Mucosa of descending colon (tissue), 3 donors: ENCODE data around the gene VEPH1. TPM values are rescaled to one million over a fixed set of nuclear protein-coding genes. Genes with fewer than 3 reads are reported as not detected.

Experiments used
- ATAC-seq: fragments of 200-7000 bp; cut with Tn5 transposase; one replicate; pipeline ENCODE4 v1.9.1; 2020; ENCODE audit warnings: mild to moderate bottlenecking, moderate library complexity
- DNase-seq, 3 donors: peaks; one replicate each; pipeline ENCODE4 v3.0.0-alpha.2; 2020
- H3K36me3 ChIP-seq: fragments of 200-600 bp; one replicate; pipeline ENCODE4 v1.8.0; 2021; ENCODE audit warnings: low read depth, mild to moderate bottlenecking
- H3K4me1 ChIP-seq: fragments of 200-600 bp; one replicate; pipeline ENCODE4 v1.8.0; 2021; ENCODE audit warnings: low read depth, mild to moderate bottlenecking
- H3K4me3 ChIP-seq: fragments of 200-600 bp; one replicate; pipeline ENCODE4 v1.8.0; 2021; ENCODE audit warnings: mild to moderate bottlenecking
- H3K9me3 ChIP-seq: fragments of 200-600 bp; one replicate; pipeline ENCODE4 v1.8.0; 2021; ENCODE audit warnings: mild to moderate bottlenecking
- CTCF ChIP-seq: fragments of 200-600 bp; IDR thresholded peaks from one replicate; pipeline ENCODE4 v1.8.0; 2022; ENCODE audit warnings: antibody characterized with exemption, mild to moderate bottlenecking
- intact Hi-C, 2 donors: fragments of 100-400 bp; cut with DNase I in 1 of 2; cut with micrococcal nuclease in 1 of 2; formaldehyde crosslinking; loops; one replicate each; pipeline versions ENCODE4 v1.11.0 to v1.11.1; 2022; cut with DNase I, micrococcal nuclease
- total RNA-seq, 3 donors: library from RNA; stranded (reverse); fragmentation: NEBNext Ultra II Directional in 2 of 3; extraction: Animal tissue kit (Norgen Biotek cat#: 25700) in 2 of 3; gene quantifications; one replicate each; pipeline versions ENCODE4 v1.2.1 to v1.2.4, GENCODE V29; 2021 to 2023
- donor health status: DM: no; HTN: no; CAD: no; lungs with moderate emphysema.
- donor health status: DM: no; HTN: no; CAD: no.
- donor health status: DM: no; HTN: yes; CAD: no.

Gene VEPH1
- total RNA-seq, 3 donors from 2014 or later, result 1.5 to 6.3 (median 4.8) TPM

GRCh38 chr3:157387708-157388435, 115.3 kb downstream of the VEPH1 start:
- no peaks in the 10 kb centered on the region for H3K36me3 ChIP-seq
- no peaks in the 10 kb centered on the region for H3K9me3 ChIP-seq
- H3K4me1 ChIP-seq, result no peaks in the 10 kb centered on the region
- DNase-seq (no peak), ATAC-seq (no peak)
- intact Hi-C loops, result no loop called here
- no peak overlapping the region for H3K4me3 ChIP-seq
- no peak for TF ChIP-seq CTCF

GRCh38 chr3:157384491-157384890, 118.7 kb downstream of the VEPH1 start:
- Histone ChIP-seq H3K4me1 (no peaks in the 10 kb centered on the region), H3K36me3 (no peaks in the 10 kb centered on the region), H3K9me3 (no peaks in the 10 kb centered on the region), H3K4me3 (no peak overlapping the region)
- DNase-seq (no peak), ATAC-seq (no peak)
- intact Hi-C loops, result no loop called here
- no peak for TF ChIP-seq CTCF

- no peak for ATAC-seq
- TF ChIP-seq CTCF, result no peak
- intact Hi-C loops, result no loop called here
- Histone ChIP-seq H3K4me1 (no peaks in the 10 kb centered on the region), H3K36me3 (no peaks in the 10 kb centered on the region), H3K9me3 (no peaks in the 10 kb centered on the region), H3K4me3 (no peak overlapping the region)
- no peak for DNase-seq
Measured at GRCh38 chr3:157384031-157384430, 119.2 kb downstream of the VEPH1 start.

GRCh38 chr3:157381606-157382005, 121.6 kb downstream of the VEPH1 start:
- intact Hi-C loops, result no loop called here
- no peak for ATAC-seq
- H3K36me3 ChIP-seq, result no peaks in the 10 kb centered on the region
- H3K4me3 ChIP-seq, result no peak overlapping the region
- H3K4me1 ChIP-seq, result no peaks in the 10 kb centered on the region
- H3K9me3 ChIP-seq, result no peaks in the 10 kb centered on the region
- TF ChIP-seq CTCF, result no peak
- no peak for DNase-seq

- no peak overlapping the region for H3K4me3 ChIP-seq
- DNase-seq (no peak), ATAC-seq (no peak)
- no peaks in the 10 kb centered on the region for H3K9me3 ChIP-seq
- intact Hi-C loops, result no loop called here
- H3K4me1 ChIP-seq, result no peaks in the 10 kb centered on the region
- no peak for TF ChIP-seq CTCF
- H3K36me3 ChIP-seq, result no peaks in the 10 kb centered on the region
Measured at GRCh38 chr3:157379525-157380140, 123.6 kb downstream of the VEPH1 start.
